GM18499 (cell line): ENCODE results near the gene POU3F3.
A peak's percentile ranks its signal among the peaks of the same experiment; 100 is the strongest.

Source experiments
- ATAC-seq: cut with Tn5 transposase; IDR thresholded peaks from one replicate; pipeline ENCODE4 v1.9.1; 2021; ENCODE audit warnings: moderate number of reproducible peaks; ENCODE audit not compliant: insufficient read depth, unreplicated experiment

The POU3F3 gene

GRCh38 chr2:104846786-104847585 is 6.9 kb upstream of the POU3F3 start:
- no peak for ATAC-seq

- ATAC-seq = no peak
These were observed 6.2 kb upstream of the POU3F3 start for GRCh38 chr2:104847586-104848160.

- peak; percentile 41 for ATAC-seq
These were observed 5.4 kb upstream of the POU3F3 start for GRCh38 chr2:104848526-104848925.

GRCh38 chr2:104849101-104849500 is 4.8 kb upstream of the POU3F3 start:
- ATAC-seq = no peak

GRCh38 chr2:104849618-104850141 is 4.2 kb upstream of the POU3F3 start:
- ATAC-seq = no peak

GRCh38 chr2:104850361-104851290 is 3.3 kb upstream of the POU3F3 start:
- ATAC-seq = no peak

GRCh38 chr2:104851291-104852089 is 2.4 kb upstream of the POU3F3 start:
- ATAC-seq = no peak

- no peak for ATAC-seq
These were observed 1.7 kb upstream of the POU3F3 start for GRCh38 chr2:104852090-104852666.

- ATAC-seq = no peak
These were observed 744 bp downstream of the POU3F3 start for GRCh38 chr2:104854498-104855220.

GRCh38 chr2:104855221-104856085 is 1.5 kb downstream of the POU3F3 start:
- no peak for ATAC-seq

GRCh38 chr2:104856086-104856972 is 2.4 kb downstream of the POU3F3 start:
- no peak for ATAC-seq

GRCh38 chr2:104856973-104857261 is 3.0 kb downstream of the POU3F3 start:
- ATAC-seq = no peak

- no peak for ATAC-seq
These were observed 3.5 kb downstream of the POU3F3 start for GRCh38 chr2:104857262-104858005.

GRCh38 chr2:104858006-104858978 is 4.4 kb downstream of the POU3F3 start:
- ATAC-seq = no peak

GRCh38 chr2:104859291-104859765 is 5.4 kb downstream of the POU3F3 start:
- no peak for ATAC-seq
